NCI-H2029 treated with DMSO at 0.1 percent for 48 hours (cell line): ENCODE measurements around the gene PLXND1.

Source experiments
- DNase-seq: peaks from one replicate; lab custom pipeline; 2025; lab: John Stamatoyannopoulos, UW

PLXND1 gene

GRCh38 chr3:129626744-129627349 is 20.4 kb upstream of the PLXND1 start:
- DNase-seq, result no peak

GRCh38 chr3:129625072-129625874 is 18.8 kb upstream of the PLXND1 start:
- DNase-seq, result no peak

GRCh38 chr3:129624347-129625071 is 18.0 kb upstream of the PLXND1 start:
- no peak for DNase-seq

GRCh38 chr3:129623447-129624118 is 17.1 kb upstream of the PLXND1 start:
- DNase-seq, result no peak

- DNase-seq, result no peak
These were observed 16.5 kb upstream of the PLXND1 start for GRCh38 chr3:129622933-129623332.

- DNase-seq, result no peak
These were observed 15.9 kb upstream of the PLXND1 start for GRCh38 chr3:129622226-129622874.

GRCh38 chr3:129621626-129622225 is 15.2 kb upstream of the PLXND1 start:
- DNase-seq, result no peak

GRCh38 chr3:129620828-129621559 is 14.5 kb upstream of the PLXND1 start:
- no peak for DNase-seq

GRCh38 chr3:129619726-129620162 is 13.3 kb upstream of the PLXND1 start:
- DNase-seq, result no peak

- DNase-seq, result no peak
These were observed 12.6 kb upstream of the PLXND1 start for GRCh38 chr3:129618901-129619671.

- DNase-seq, result no peak
These were observed 11.8 kb upstream of the PLXND1 start for GRCh38 chr3:129618186-129618820.

GRCh38 chr3:129617381-129618185 is 11.1 kb upstream of the PLXND1 start:
- no peak for DNase-seq

GRCh38 chr3:129616713-129617112 is 10.2 kb upstream of the PLXND1 start:
- DNase-seq, result no peak

GRCh38 chr3:129616291-129616690 is 9.8 kb upstream of the PLXND1 start:
- no peak for DNase-seq

GRCh38 chr3:129615751-129616281 is 9.3 kb upstream of the PLXND1 start:
- DNase-seq, result no peak

- DNase-seq, result no peak
These were observed 8.5 kb upstream of the PLXND1 start for GRCh38 chr3:129614927-129615363.

- DNase-seq, result no peak
These were observed 8.0 kb upstream of the PLXND1 start for GRCh38 chr3:129614435-129614834.

GRCh38 chr3:129613367-129613740 is 6.9 kb upstream of the PLXND1 start:
- DNase-seq, result no peak
